ENCODE results near the gene NCCRP1.

The NCCRP1 gene

DNA sequence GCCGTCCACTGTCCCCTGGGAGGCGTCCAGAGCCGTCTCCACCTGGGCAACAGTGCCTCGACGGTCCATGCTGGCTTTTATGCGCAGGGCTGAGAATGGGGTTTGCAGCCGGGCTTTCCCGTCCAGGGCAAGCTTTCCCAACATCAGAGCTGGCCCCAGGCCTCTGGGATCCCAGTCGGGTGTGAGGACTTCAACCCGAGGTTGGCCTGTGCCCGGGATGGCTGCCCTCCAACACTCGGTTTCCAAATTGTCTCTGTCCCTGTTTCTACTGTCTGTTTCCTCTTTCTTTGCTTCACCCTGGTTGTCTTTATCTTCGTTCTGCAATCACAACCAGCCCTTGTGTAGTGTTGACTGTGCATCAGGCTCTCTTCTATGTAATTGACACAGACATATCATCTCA, 52.0 kb downstream of the NCCRP1 start, which contains the start of gene IFNL4:
IFNL4 (minus strand) TSS at position 51 of the 400 bp plus-strand sequence.
- no peak for DNase-seq

DNA sequence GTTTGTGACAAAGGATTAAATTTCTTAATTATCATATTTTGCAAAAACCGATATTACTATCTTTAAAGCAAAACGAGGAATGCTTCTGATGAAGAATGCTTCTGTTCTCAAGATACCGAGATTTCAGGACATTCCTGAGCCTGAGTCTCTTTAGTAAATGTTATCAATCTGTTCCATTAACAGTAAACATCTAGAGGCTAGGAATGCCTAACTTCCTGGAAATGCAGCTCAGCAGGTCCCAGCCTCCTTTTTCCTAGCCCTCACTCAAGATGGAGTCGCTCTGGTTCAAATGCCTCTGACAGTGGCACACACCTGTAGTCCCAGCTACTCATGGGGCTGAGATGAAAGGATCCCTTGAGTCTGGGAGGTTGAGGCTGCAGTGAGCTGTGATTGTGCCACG, 54.3 kb downstream of the NCCRP1 start:
- DNase-seq, result no peak

Measured in stimulated activated CD4-positive, alpha-beta T cell treated with anti-CD3 and anti-CD28 coated beads, Interleukin-2, amount 100 ng/mL, for 48 hours (primary cell).